Uterus (tissue), 4 donors: Measurements from ENCODE around the gene SLCO2B1. TPM values are rescaled to one million over a fixed set of nuclear protein-coding genes. Genes with fewer than 3 reads are reported as not detected.

ENCODE experiments used
- DNase-seq, 2 donors: peaks; one replicate each; pipeline ENCODE4 v3.0.0-alpha.2; 2019 to 2020
- H3K27ac ChIP-seq, 2 donors: fragments of 200-600 bp; sonication (generic); 1 replicate in 1 of 2; 2 replicates in 1 of 2; pipeline ENCODE4 v1.5.1; 2016 to 2018
- H3K27me3 ChIP-seq, 2 donors: fragments of 200-600 bp; sonication (generic); one replicate each; pipeline ENCODE4 v1.5.1; 2018 to 2019; ENCODE audit warnings: control low read depth in 1 of 2
- H3K36me3 ChIP-seq, 2 donors: fragments of 200-600 bp; sonication (generic); one replicate each; pipeline ENCODE4 v1.5.1; 2019; ENCODE audit warnings: control low read depth in 1 of 2
- H3K4me1 ChIP-seq, 2 donors: fragments of 200-600 bp; sonication (generic); one replicate each; pipeline ENCODE4 v1.5.1; 2018 to 2019; ENCODE audit warnings: control low read depth in 1 of 2
- H3K4me3 ChIP-seq, 2 donors: fragments of 200-600 bp; sonication (generic); 1 replicate in 1 of 2; 2 replicates in 1 of 2; pipeline ENCODE4 v1.5.1; 2018 to 2019; ENCODE audit warnings: mild to moderate bottlenecking in 1 of 2
- H3K9me3 ChIP-seq, 2 donors: fragments of 200-600 bp; sonication (generic); one replicate each; pipeline ENCODE4 v1.5.1; 2019; ENCODE audit warnings: control low read depth in 1 of 2
- CTCF ChIP-seq, 4 experiments: fragments of 200-600 bp in 2 of 4; fragments of 450-650 bp in 2 of 4; sonication (generic) in 2 of 4; IDR thresholded peaks; one replicate each; pipeline ENCODE4 v1.5.1; 2016 to 2019; ENCODE audit warnings: antibody characterized with exemption in 4 of 4, mild to moderate bottlenecking in 2 of 4, moderate library complexity in 1 of 4
- POLR2A ChIP-seq, 2 donors: fragments of 450-650 bp; IDR thresholded peaks; one replicate each; pipeline ENCODE4 v1.6.1; 2016; ENCODE audit warnings: antibody characterized with exemption in 2 of 2, mild to moderate bottlenecking in 1 of 2, moderate library complexity in 1 of 2
- intact Hi-C: fragments of 100-400 bp; cut with DNase I; formaldehyde crosslinking; loops from one replicate; pipeline ENCODE4 v1.15.1; 2023; ENCODE audit warnings: low total_unique reads
- total RNA-seq, 4 donors: library from RNA; depleted of rRNA in 3 of 4; stranded (reverse); fragments of >200 nt in 3 of 4; gene quantifications; one replicate each; pipeline versions ENCODE4 v1.1.0 to v1.2.4, GENCODE V29; 2014 to 2023
- donor health status: DM: yes; HTN: yes; CAD: no.

Gene SLCO2B1
- total RNA-seq, 4 donors from 2014 or later = 11.8 to 58.1 (median 31.8) TPM

DNA sequence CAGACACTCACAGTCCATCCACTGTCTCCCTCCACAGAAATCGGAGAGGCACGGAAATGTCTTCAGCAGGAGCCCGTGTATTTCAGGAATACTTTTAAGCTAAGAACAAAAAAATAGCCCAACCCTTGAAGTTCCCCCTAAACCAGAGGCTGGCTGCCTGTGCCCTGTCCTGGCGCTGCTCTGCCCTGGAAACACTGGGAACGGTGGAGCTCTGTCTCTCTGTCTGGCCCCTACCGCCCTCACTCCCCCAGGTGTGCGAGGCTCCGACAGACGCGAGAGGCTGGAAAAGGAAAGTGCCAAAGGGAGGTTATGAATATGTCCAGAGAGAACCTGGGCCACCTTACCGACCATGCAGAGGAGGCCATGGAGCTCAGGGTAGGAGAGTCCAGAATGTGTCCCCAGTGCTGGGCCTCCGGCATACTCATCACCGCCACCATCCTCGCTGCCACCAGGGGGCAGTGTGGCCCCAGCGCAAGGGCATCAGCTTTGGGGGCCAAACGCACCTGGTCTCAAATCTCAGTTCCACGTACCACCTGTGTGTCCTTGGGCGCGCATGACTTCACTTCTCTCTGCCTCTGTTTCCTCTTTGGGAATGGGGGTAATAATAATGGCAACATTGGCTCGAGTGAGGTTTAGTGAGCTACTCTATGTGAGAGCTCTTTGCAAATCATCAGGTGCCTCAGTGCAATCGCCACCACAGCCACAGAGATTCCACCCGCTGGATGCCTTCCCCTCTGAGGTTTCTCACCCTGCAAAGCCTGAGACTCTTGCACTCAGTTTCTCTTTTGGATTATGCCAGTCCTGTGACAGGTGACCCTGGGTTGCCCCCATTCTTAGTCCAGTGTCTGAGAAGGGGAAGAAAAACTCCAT lies 10.4 kb upstream of the SLCO2B1 start:
- Histone ChIP-seq H3K27me3 (no peaks in the 10 kb centered on the region), H3K9me3 (no peaks in the 10 kb centered on the region), H3K36me3 (no peaks in the 10 kb centered on the region), H3K27ac (no peak overlapping the region), H3K4me1 (no peaks in the 10 kb centered on the region), H3K4me3 (no peak overlapping the region)
- peak; percentile 51 to 64 for DNase-seq
- intact Hi-C loops = loop anchor here (5.0 kb wide), 1 partner anchor 102 kb away; the partner anchor contains the start of gene TPBGL
- TF ChIP-seq POLR2A (IDR thresholded peaks at IDR 0.05) = no peak
- peak; percentile 75 to 86 (median 80) for TF ChIP-seq CTCF (IDR thresholded peaks at IDR 0.05)

DNA sequence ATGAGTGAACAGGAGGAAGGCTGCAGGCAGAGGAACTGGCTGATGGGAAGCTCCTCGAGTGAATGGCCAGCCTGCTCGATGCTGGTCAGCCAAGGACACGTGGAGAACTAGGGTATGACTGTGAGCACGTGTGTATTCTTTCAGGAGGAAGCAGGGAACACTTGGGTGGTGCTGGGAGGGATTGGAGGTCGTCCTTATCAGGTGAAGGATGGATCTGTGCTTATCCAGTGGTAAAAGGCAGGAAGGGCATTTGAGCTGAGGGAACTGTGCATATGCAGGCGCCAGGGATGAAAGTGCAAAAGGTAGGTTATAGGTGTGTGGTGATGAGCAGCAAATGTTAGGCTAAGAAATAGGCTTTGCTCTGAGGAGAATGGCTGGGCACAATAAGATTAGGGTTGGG lies 9.7 kb upstream of the SLCO2B1 start:
- Histone ChIP-seq H3K4me3 (no peak overlapping the region), H3K27me3 (no peaks in the 10 kb centered on the region), H3K27ac (no peak overlapping the region), H3K9me3 (no peaks in the 10 kb centered on the region), H3K36me3 (no peaks in the 10 kb centered on the region), H3K4me1 (no peaks in the 10 kb centered on the region)
- intact Hi-C loops = loop anchor here (5.0 kb wide), 1 partner anchor 101 kb away; the partner anchor contains the start of gene TPBGL
- TF ChIP-seq POLR2A (IDR thresholded peaks at IDR 0.05) = no peak
- no peak for TF ChIP-seq CTCF (IDR thresholded peaks at IDR 0.05)
- no peak for DNase-seq

DNA sequence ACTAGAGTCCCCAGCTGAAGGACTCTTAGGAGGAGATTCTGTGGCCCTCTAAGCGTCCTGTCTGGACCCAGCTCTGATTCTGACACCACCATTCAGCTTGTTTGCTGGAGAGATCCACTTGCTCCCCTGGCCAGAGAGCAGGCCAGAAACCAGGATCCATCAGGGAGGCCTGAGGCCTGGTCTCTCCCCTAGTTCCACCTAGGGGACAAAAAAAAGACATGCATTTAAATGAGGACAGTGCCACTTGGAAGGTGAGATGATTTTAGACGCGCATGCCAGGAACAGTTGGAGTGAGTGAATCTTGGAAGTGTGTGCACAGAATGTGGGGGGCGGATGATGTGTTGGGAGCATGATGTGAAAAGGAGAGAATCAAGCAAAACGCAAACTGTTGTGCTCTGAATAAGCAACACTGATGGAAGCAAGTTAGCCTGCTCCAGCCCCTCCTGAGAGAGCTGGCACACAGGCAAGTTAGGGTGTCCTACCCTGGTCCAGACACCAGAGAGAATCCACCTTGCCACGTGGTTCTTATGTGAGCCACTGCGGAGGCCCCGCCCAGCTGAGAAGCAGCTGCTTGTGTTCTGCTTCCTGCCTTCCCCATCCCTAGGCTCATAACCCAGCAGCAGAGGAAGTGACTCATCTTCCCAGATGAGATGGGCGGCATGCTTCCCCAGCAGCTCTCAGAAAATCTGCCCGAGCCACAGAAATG lies 8.0 kb upstream of the SLCO2B1 start:
- DNase-seq = peak; percentile 54 to 63
- no peak overlapping the region for H3K4me3 ChIP-seq
- intact Hi-C loops = loop anchor here (5.0 kb wide), 1 partner anchor 99 kb away; the partner anchor contains the start of gene TPBGL
- no peaks in the 10 kb centered on the region for H3K4me1 ChIP-seq
- no peaks in the 10 kb centered on the region for H3K9me3 ChIP-seq
- TF ChIP-seq POLR2A (IDR thresholded peaks at IDR 0.05) (no peak), CTCF (IDR thresholded peaks at IDR 0.05) (peak in 1 of 4 experiments; percentile 17)
- no peaks in the 10 kb centered on the region for H3K27me3 ChIP-seq
- no peaks in the 10 kb centered on the region for H3K36me3 ChIP-seq
- peak overlapping the region in 1 of 2 donors; percentile 30 for H3K27ac ChIP-seq

DNA sequence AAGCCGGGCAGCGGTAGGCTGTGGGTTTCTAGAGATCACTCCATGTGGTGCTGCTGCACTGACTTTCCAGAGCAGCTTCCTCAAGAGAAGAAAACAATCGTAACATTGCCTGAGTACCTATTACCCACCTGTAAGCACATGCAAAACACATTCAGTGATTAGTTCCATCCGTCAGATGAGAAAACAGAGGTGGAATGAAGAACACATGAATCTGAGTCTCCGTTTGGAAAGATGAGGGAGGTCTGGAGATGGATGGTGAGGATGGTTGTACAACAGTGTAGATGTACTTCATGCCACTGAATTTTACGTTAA lies 7.5 kb upstream of the SLCO2B1 start:
- Histone ChIP-seq H3K36me3 (no peaks in the 10 kb centered on the region), H3K27me3 (no peaks in the 10 kb centered on the region), H3K27ac (peak overlapping the region in 1 of 2 donors; percentile 30), H3K9me3 (no peaks in the 10 kb centered on the region), H3K4me3 (no peak overlapping the region), H3K4me1 (no peaks in the 10 kb centered on the region)
- DNase-seq = no peak
- intact Hi-C loops = loop anchor here (5.0 kb wide), 1 partner anchor 99 kb away; the partner anchor contains the start of gene TPBGL
- TF ChIP-seq CTCF (IDR thresholded peaks at IDR 0.05) = no peak
- no peak for TF ChIP-seq POLR2A (IDR thresholded peaks at IDR 0.05)

- no peak for TF ChIP-seq POLR2A (IDR thresholded peaks at IDR 0.05)
- TF ChIP-seq CTCF (IDR thresholded peaks at IDR 0.05) = no peak
- no peaks in the 10 kb centered on the region for H3K9me3 ChIP-seq
- H3K4me3 ChIP-seq = no peak overlapping the region
- H3K4me1 ChIP-seq = no peaks in the 10 kb centered on the region
- no peaks in the 10 kb centered on the region for H3K36me3 ChIP-seq
- intact Hi-C loops = loop anchor here (5.0 kb wide), 1 partner anchor 98 kb away; the partner anchor contains the start of gene TPBGL
- no peak for DNase-seq
- no peak overlapping the region for H3K27ac ChIP-seq
- no peaks in the 10 kb centered on the region for H3K27me3 ChIP-seq
These were observed 6.2 kb upstream of the SLCO2B1 start for GRCh38 chr11:75144716-75145014.
